ENCODE data around the gene RDX. TPM values are rescaled to one million over a fixed set of nuclear protein-coding genes. Genes with fewer than 3 reads are reported as not detected.

The RDX gene
- total and polyA plus RNA-seq, 10 of the 15 experiments (the other 5 are each of a cell fraction or from before 2014, with no cell fraction given): 24.6 to 62.2 (median 47.8) TPM

GRCh38 chr11:110293389-110293788 lies 3.0 kb downstream of the RDX start:
- RAD21 ChIA-PET (ENCODE audit: unreplicated experiment): interaction anchor here (1.1 to 2.6 kb wide), 9 partner anchors 25 to 140 kb away, joined by 3 to 17 read pairs (median 4); no protein-coding TSS in a partner anchor
- Histone ChIP-seq H3K4me1 (ENCODE audit: control insufficient read depth, insufficient read depth, low read length) (no peaks in the 10 kb centered on the region), H3K9ac (ENCODE audit: control insufficient read depth, insufficient read depth, low read length) (peak overlapping the region; percentile 61), H3K27me3 (replicated peaks in 1 of 2; ENCODE audit: control insufficient read depth in 2 of 2, insufficient read depth in 2 of 2, low read length in 1 of 2) (no peaks in the 10 kb centered on the region), H4K20me1 (ENCODE audit: control insufficient read depth, insufficient read depth) (no peaks in the 10 kb centered on the region), H3K4me3 (peak overlapping the region; percentile 98), H3K4me2 (ENCODE audit: control insufficient read depth, insufficient read depth) (peak overlapping the region; percentile 58), H3K36me3 (ENCODE audit: control insufficient read depth in 2 of 2, insufficient read depth in 2 of 2, low read length in 1 of 2) (no peaks in the 10 kb centered on the region), H3K27ac (ENCODE audit: control insufficient read depth, insufficient read depth) (peak overlapping the region; percentile 47; the same call in 1 of the 2 replicates), H3K79me2 (ENCODE audit: control insufficient read depth, insufficient read depth, low read length) (peaks cover 76% of the 10 kb centered on the region), H2AFZ (ENCODE audit: control insufficient read depth, low read depth, low read length) (no peak overlapping the region), H3K9me3 (replicated peaks; ENCODE audit: control insufficient read depth, insufficient read depth, low read length) (no peaks in the 10 kb centered on the region)
- DNase-seq (ENCODE audit: low read depth, low spot score) (no peak), ATAC-seq (peak; percentile 18), FAIRE-seq (no peak)
- SMC1A ChIA-PET (ENCODE audit: uncharacterized antibody, unreplicated experiment): interaction anchor here (0.8 to 2.1 kb wide), 14 partner anchors 16 to 309 kb away, joined by 3 to 12 read pairs (median 4); no protein-coding TSS in a partner anchor
- no TSS peak for BruUV-seq (replicated peaks)
- WGBS (ENCODE audit: insufficient coverage, insufficient replicate concordance, low lambda C conversion rate, missing lambda C conversion rate): 32% methylated on average over 4 of the region's 4 CpGs
- in situ Hi-C loops (cut with MboI): no loop called here
- POLR2A ChIA-PET: interaction anchor here (0.7 to 1.9 kb wide), 5 partner anchors 35 to 76 kb away, joined by 3 to 6 read pairs (median 3); no protein-coding TSS in a partner anchor
- CTCF ChIA-PET: interaction anchor here (0.6 to 2.7 kb wide), 12 partner anchors 12 to 989 kb away, joined by 3 to 13 read pairs (median 3); no protein-coding TSS in a partner anchor
- intact Hi-C loops (cut with micrococcal nuclease; ENCODE audit: unreplicated experiment): loop anchor here (10.0 kb wide), 1 partner anchor 141 kb away; no protein-coding TSS in a partner anchor
- TF ChIP-seq, protein P1, sequence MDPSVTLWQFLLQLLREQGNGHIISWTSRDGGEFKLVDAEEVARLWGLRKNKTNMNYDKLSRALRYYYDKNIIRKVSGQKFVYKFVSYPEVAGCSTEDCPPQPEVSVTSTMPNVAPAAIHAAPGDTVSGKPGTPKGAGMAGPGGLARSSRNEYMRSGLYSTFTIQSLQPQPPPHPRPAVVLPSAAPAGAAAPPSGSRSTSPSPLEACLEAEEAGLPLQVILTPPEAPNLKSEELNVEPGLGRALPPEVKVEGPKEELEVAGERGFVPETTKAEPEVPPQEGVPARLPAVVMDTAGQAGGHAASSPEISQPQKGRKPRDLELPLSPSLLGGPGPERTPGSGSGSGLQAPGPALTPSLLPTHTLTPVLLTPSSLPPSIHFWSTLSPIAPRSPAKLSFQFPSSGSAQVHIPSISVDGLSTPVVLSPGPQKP (IDR thresholded peaks at IDR 0.05; ENCODE audit: low read depth, low read length): no peak
- TF ChIP-seq CBX3 (IDR thresholded peaks at IDR 0.05; ENCODE audit: borderline replicate concordance, low read depth): no peak
- no peak for TF ChIP-seq RFX5 (IDR thresholded peaks at IDR 0.05; ENCODE audit: low read depth, low read length)
- TF ChIP-seq, protein P2, sequence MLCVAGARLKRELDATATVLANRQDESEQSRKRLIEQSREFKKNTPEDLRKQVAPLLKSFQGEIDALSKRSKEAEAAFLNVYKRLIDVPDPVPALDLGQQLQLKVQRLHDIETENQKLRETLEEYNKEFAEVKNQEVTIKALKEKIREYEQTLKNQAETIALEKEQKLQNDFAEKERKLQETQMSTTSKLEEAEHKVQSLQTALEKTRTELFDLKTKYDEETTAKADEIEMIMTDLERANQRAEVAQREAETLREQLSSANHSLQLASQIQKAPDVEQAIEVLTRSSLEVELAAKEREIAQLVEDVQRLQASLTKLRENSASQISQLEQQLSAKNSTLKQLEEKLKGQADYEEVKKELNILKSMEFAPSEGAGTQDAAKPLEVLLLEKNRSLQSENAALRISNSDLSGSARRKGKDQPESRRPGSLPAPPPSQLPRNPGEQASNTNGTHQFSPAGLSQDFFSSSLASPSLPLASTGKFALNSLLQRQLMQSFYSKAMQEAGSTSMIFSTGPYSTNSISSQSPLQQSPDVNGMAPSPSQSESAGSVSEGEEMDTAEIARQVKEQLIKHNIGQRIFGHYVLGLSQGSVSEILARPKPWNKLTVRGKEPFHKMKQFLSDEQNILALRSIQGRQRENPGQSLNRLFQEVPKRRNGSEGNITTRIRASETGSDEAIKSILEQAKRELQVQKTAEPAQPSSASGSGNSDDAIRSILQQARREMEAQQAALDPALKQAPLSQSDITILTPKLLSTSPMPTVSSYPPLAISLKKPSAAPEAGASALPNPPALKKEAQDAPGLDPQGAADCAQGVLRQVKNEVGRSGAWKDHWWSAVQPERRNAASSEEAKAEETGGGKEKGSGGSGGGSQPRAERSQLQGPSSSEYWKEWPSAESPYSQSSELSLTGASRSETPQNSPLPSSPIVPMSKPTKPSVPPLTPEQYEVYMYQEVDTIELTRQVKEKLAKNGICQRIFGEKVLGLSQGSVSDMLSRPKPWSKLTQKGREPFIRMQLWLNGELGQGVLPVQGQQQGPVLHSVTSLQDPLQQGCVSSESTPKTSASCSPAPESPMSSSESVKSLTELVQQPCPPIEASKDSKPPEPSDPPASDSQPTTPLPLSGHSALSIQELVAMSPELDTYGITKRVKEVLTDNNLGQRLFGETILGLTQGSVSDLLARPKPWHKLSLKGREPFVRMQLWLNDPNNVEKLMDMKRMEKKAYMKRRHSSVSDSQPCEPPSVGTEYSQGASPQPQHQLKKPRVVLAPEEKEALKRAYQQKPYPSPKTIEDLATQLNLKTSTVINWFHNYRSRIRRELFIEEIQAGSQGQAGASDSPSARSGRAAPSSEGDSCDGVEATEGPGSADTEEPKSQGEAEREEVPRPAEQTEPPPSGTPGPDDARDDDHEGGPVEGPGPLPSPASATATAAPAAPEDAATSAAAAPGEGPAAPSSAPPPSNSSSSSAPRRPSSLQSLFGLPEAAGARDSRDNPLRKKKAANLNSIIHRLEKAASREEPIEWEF (IDR thresholded peaks at IDR 0.05; ENCODE audit: insufficient replicate concordance, low read depth, low read length): no peak
- TF ChIP-seq RB1 (IDR thresholded peaks at IDR 0.05; ENCODE audit: borderline replicate concordance): no peak
- no peak for TF ChIP-seq NKRF (conservative IDR thresholded peaks at IDR 0.05)
- peak; percentile 19; the same call in 1 of the 2 replicates for TF ChIP-seq SPI1 (IDR thresholded peaks at IDR 0.05; ENCODE audit: borderline replicate concordance, insufficient read depth, low read depth, low read length)
